HG03571 (cell line): Measurements from ENCODE around the gene OR6C76.
"Not testable (repeated sequence)": the region's sequence is repeated elsewhere in the genome, so short reads cannot be mapped to it uniquely, and the experiment has no call there.

Experiments
- ATAC-seq: cut with Tn5 transposase; IDR thresholded peaks from one replicate; pipeline ENCODE4 v1.9.1; 2021; ENCODE audit not compliant: unreplicated experiment

The OR6C76 gene

DNA sequence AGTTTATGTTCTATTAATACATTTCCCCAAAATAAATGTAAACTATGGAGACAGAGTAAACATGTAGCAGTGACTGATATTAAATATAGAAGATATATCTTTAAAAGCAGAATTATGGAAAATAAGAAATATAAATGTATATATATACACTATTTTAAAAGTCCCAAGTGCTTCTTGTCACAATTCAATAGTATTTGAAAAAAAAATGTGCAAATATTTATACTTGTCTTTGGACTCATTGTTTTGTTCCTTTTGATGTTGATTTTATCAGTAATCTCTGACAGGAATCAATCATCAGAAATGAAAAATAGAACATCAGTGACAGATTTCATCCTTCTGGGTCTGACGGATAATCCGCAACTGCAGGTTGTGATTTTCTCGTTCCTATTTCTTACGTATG, at the start of gene OR6C76:
Gene OR6C76, plus strand, starts transcription at position 301 of the 400 bp plus-strand sequence. Its CDS starts 0 bp downstream, at position 301.
- ATAC-seq, result no peak

GRCh38 chr12:55385891-55386290, 40.2 kb upstream of the OR6C76 start:
- no peak for ATAC-seq

DNA sequence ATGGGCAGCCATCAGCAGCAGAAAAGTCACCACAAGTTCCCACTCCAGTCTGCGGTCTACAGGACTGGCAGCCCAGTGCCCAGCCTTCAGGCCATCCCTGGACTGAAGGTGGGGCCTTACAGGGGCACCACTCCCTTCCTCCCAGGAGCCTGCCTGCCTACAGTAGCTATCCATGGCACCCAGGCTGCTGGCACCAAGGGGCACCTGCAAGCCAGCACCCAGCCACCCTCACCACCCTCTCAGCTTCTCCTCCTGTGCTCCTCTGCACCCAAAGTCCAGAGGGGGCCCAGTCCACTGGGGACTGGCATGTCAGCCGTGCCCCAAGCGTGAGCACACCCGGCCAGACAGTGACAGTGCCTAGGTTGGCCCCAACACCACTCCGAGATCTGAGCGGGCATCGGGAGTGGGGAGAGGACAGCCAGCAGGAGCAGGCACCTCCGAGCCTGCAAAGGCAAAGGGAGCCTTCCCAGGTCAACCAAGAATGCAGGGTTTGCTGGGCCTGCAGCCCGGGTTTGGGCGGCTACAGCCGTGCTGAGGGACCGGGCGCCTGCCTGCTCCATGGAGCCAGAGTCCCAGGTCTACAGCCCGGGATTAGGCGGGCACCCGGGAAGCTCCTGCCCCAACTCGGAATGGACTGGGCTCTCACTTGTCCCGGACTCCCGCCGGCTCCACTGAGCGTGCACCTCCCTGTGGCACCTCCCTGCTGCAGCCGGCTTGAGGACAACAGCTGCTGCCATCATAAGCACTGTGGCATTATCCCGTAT, 33.8 kb upstream of the OR6C76 start:
- no peak for ATAC-seq

- ATAC-seq, result no peak
Observed at GRCh38 chr12:55396326-55396725, 29.7 kb upstream of the OR6C76 start.

DNA sequence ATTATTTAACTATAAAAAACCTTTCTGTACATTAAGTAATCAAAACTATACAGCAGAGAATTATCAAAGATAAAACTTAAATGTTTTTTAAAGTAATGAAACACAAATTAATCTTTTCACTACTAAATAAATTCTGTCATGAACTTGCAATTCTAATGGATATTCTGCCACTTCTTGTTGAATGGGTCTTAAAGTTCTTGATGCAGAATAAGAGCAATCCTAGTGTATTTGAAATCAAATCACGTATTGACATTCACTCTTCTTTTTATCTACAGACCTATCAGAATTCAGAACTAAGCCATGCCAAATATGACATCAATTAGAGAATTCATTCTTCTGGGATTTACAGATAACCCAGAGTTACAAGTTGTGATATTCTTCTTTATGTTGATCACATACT, 25.8 kb upstream of the OR6C76 start, which contains the start of gene OR6C65:
Gene OR6C65, plus strand, starts transcription at position 301 of the 400 bp plus-strand sequence. Its CDS starts 0 bp downstream, at position 301.
- no peak for ATAC-seq

- ATAC-seq, result no peak
Observed at GRCh38 chr12:55407866-55408265, 18.2 kb upstream of the OR6C76 start.

- not testable (repeated sequence) for ATAC-seq
Observed at GRCh38 chr12:55409133-55409532, 16.9 kb upstream of the OR6C76 start.

DNA sequence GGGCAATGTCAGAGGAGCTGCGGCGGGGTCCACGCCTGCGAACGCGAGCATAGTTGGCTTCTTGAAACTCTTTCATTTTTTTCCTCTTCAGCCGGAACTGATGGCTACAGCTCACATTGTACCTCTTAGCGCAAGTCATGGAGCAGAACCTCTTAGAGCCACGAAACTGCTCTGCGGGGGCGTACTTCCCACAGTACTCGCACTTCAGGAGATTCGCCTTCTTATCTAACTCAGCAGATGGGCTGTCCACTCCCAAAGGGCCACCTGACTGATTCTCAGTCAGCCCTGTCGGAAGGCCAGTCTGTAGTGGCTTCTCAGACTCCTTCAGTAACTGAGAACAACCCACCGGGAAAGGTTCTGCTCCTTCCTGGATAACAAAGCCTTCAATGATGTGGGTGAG, 13.9 kb upstream of the OR6C76 start:
- ATAC-seq, result not testable (repeated sequence)

DNA sequence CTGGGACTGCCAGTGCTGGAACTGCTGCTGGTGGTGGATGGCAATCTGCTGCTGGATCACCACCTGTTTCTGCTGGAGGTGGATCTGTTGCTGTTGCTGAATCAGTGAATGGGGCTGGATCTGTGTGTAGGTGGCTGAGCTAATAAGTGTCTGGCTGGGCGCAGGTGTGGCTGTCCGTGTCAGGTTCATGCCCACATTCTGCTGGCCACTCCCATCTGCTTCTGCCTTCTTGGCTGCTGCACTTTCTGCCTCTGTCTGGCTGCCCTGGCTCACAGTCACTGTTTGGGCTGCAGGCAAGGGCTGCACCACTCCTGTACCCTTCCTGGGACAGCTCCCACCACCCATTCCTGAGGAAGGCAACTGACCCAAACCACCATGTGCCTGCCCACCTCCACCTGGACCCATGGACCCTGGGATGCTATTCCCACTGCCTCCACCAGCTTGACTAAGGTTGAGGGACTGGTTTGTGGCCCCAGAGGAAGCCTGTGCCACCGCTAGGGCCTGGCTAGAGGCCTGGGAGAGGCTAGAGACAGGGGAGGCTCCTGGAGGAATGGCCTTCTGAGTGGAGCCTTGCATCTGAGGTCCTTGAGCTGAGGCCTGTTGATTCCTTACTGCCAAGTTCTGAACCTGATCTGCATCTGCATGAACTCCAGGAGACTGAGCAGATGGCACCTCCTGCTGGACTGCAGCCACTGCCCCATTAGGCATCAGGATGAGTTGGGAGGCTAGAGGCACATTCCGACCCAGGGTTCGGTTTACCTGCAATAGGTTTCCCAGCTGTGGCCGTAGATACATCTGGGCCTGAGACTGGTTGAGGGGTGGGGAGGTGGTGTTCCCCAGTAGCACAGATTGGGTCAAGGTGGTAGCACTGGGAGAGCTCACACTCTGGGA, 12.3 kb upstream of the OR6C76 start:
- ATAC-seq, result not testable (repeated sequence)

- not testable (repeated sequence) for ATAC-seq
Observed at GRCh38 chr12:55414396-55414823, 11.6 kb upstream of the OR6C76 start.

DNA sequence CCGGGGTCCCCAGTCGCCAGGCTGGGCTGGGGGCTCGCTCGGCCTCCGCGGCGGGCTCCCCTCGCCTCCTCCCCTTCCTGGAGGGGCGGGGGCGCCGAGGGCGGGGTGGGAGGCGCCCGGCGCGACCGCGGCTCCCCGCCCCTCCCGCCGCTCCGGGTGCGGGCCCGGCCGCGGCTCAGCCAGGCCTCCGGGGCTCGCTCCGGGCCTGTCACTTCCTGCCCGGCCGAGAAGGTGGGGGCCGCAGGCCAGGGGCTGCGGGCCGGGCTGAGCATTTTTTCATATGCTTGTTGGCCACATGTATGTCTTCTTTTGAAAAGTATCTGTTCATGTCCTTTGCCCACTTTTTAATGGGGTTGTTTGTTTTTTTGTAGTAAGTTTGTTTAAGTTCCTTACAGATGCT, 11.2 kb upstream of the OR6C76 start:
- peak; percentile 49 for ATAC-seq

DNA sequence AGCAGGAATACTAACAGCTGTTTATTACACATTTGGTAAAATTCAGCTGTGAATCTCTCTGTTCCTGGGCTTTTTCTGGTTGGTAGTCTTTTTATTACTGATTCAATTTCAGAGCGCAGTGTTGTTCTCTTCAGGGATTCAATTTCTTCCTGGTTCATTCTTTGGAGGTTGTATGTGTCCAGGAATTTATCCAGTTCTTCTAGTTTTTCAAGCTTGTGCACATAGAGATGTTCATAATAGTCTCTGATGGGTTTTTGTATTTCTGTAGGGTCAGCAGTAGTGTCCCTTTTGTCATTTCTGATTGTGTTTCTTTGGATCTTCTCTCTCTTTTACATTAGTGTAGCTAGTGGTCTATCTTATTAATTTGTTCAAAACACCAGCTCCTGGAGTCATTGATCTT, 9.1 kb upstream of the OR6C76 start:
- no peak for ATAC-seq

DNA sequence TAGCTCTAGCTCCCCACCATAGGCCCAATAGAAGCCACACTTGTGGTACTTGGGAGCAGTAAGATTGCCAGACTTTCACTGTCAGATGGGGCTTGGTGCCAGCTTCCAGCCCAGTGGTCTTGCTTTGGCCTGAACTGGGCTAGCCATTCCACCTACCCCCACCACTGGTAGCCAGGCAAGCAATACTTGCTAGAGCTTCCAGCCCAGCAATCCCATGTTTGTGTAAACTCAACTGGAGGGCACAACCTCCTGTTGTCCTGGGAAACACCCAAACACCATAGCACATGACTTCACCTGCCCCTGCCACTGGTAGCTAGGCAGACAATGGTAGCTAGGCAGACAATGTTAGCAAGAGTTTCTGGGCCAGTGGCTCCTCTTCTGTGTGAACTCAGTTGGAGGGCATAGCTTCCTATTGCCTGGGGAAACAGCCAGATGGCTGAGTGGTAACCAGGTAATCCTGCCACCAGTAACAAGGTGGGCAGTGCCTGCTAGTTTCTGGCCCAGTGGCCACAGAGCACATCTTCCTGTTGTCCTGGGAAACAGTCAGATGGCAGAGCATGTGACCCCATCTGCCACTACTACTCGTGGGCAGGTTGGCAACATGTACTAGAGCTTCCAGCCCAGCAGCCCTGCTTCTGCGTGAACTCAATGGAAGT, 5.6 kb upstream of the OR6C76 start:
- no peak for ATAC-seq

GRCh38 chr12:55428331-55429243, 2.5 kb downstream of the OR6C76 start:
- ATAC-seq, result no peak

DNA sequence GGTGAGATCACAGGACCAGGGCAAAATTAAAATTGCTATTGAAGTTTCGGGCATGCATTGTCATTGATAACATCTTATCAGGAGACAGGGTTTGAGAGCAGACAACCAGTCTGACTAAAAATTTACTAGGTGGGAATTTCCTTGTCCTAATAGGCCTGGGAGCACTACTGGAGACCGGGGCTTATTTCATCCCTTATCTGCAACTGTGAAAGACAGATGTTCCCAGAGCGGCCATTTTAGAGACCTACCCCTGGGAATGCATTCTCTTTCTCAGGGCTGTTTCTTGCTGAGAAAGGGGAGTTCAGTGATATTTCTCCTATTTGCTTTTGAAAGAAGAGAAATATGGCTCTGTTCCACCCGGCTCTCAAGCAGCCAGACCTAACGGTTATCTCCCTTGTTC, 15.2 kb downstream of the OR6C76 start:
- not testable (repeated sequence) for ATAC-seq

DNA sequence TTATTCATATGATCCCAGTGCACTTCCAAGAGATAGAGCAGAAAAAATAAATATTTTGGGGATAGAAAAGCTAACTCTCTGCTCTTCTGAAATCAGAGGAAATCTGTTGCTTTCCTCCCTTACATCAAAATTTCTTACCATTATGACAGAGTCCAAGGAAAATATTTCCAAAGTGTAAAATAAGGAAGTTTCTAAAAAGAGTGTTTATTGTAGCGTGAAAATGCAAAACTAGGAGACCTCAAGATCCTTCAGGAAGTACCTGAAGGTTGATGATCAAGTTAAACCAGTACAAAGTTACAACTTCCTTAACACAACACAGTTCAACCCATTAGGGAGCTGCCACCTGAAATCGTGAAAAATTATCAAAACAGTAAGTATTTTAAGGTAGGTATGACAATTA, 17.7 kb downstream of the OR6C76 start, which contains the start of gene OR6C2:
Gene OR6C2, plus strand, starts transcription at position 301 of the 400 bp plus-strand sequence. CDS start 8,138 bp downstream, outside the sequence.
- no peak for ATAC-seq

DNA sequence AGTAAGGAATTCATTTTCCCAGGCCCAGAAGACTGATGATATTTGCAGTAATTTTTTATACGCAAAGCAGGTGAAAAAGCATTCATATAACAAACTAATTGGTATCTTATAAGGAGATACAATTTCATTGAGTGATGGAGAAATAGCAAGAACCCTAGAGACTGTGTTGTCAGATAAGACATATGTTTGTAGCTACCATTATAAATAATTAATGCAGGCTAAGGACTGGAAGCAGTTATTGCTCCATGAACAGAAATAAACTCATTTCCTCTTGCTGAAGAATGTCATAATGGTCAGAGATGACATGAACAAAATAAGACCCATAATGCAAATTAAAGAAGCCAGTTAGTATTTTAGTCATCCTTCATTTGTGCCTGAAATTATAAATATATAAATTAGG, 19.3 kb downstream of the OR6C76 start:
- ATAC-seq, result no peak

- ATAC-seq, result no peak
Observed at GRCh38 chr12:55446326-55446725, 20.3 kb downstream of the OR6C76 start.

- no peak for ATAC-seq
Observed at GRCh38 chr12:55448825-55449224, 22.8 kb downstream of the OR6C76 start.

DNA sequence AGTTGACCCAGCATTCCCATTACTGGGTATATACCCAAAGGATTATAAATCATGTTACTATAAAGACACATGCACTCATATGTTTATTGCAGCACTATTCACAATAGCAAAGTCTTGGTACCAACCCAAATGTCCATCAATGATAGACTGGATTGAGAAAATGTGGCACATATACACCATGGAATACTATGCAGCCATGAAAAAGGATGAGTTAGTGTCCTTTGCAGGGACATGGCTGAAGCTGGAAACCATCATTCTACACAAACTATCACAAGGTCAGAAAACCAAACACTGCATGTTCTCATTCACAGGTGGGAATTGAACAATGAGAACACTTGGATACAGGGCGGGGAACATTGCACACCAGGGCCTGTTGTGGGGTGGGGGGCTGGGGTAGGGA, 38.9 kb downstream of the OR6C76 start:
- not testable (repeated sequence) for ATAC-seq
